GM23338 (cell line): Measurements from ENCODE around the gene SCN3A. TPM values are rescaled to one million over a fixed set of nuclear protein-coding genes. Genes with fewer than 3 reads are reported as not detected.

ENCODE experiments used
- ATAC-seq: fragments of 200-7000 bp; cut with Tn5 transposase; 3 replicates; pipeline ENCODE4 v1.9.1; 2020
- DNase-seq: peaks from one replicate; pipeline ENCODE4 v3.0.0-alpha.2; 2015; ENCODE audit warnings: low spot score
- H2AFZ ChIP-seq: fragments of 200-600 bp; sonication (generic); 2 replicates; pipeline ENCODE4 v1.8.0; 2016; ENCODE audit warnings: antibody characterized with exemption, mild to moderate bottlenecking, moderate library complexity
- H3F3A ChIP-seq: fragments of 200-600 bp; sonication (generic); replicated peaks from 2 replicates; pipeline ENCODE4 v1.8.0; 2017; ENCODE audit warnings: antibody characterized with exemption, mixed run types, low read depth
- H3K27ac ChIP-seq: fragments of 200-600 bp; sonication (generic); 2 replicates; pipeline ENCODE4 v1.6.1; 2016; ENCODE audit warnings: low read depth
- H3K27me3 ChIP-seq: fragments of 200-600 bp; sonication (generic); 2 replicates; pipeline ENCODE4 v1.8.0; 2016; ENCODE audit warnings: mild to moderate bottlenecking, mixed run types, moderate library complexity; ENCODE audit not compliant: insufficient read depth
- H3K36me3 ChIP-seq: fragments of 200-600 bp; sonication (generic); 2 replicates; pipeline ENCODE4 v1.8.0; 2016; ENCODE audit warnings: mild to moderate bottlenecking; ENCODE audit not compliant: insufficient read depth
- H3K4me1 ChIP-seq: fragments of 200-600 bp; sonication (generic); 2 replicates; pipeline ENCODE4 v1.8.0; 2016; ENCODE audit warnings: mild to moderate bottlenecking, moderate library complexity; ENCODE audit not compliant: insufficient read depth
- H3K4me2 ChIP-seq: fragments of 200-600 bp; sonication (generic); 2 replicates; pipeline ENCODE4 v1.7.1; 2017; ENCODE audit warnings: mixed run types
- H3K4me3 ChIP-seq: fragments of 200-600 bp; sonication (generic); 2 replicates; pipeline ENCODE4 v1.6.1; 2016; ENCODE audit warnings: mixed run types
- H3K79me2 ChIP-seq: fragments of 200-600 bp; sonication (generic); replicated peaks from 2 replicates; pipeline ENCODE4 v1.8.0; 2017; ENCODE audit warnings: mild to moderate bottlenecking; ENCODE audit not compliant: insufficient read depth
- H3K9me2 ChIP-seq: fragments of 200-600 bp; sonication (generic); 2 replicates; pipeline ENCODE4 v1.8.0; 2017; ENCODE audit not compliant: insufficient read depth
- H4K20me1 ChIP-seq: fragments of 200-600 bp; sonication (generic); replicated peaks from 2 replicates; pipeline ENCODE4 v1.8.0; 2017; ENCODE audit warnings: mild to moderate bottlenecking; ENCODE audit not compliant: insufficient read depth
- H3K27ac Mint-ChIP-seq: 2 replicates; pipeline ENCODE4 v1.8.0; 2020; ENCODE audit warnings: inconsistent platforms, mild to moderate bottlenecking, moderate library complexity, mixed read lengths
- H3K27me3 Mint-ChIP-seq: 3 replicates; pipeline ENCODE4 v1.8.0; 2022; ENCODE audit warnings: low read depth, mild to moderate bottlenecking, moderate library complexity, mixed read lengths, inconsistent platforms; ENCODE audit not compliant: insufficient read depth, poor library complexity
- H3K36me3 Mint-ChIP-seq: 3 replicates; pipeline ENCODE4 v1.8.0; 2021; ENCODE audit warnings: low read depth, mild to moderate bottlenecking, inconsistent platforms, moderate library complexity, mixed read lengths
- H3K4me1 Mint-ChIP-seq: 3 replicates; pipeline ENCODE4 v1.8.0; 2020; ENCODE audit warnings: mild to moderate bottlenecking, inconsistent platforms, mixed read lengths
- H3K4me3 Mint-ChIP-seq: 3 replicates; pipeline ENCODE4 v1.8.0; 2021; ENCODE audit warnings: moderate library complexity, mild to moderate bottlenecking, inconsistent platforms, mixed read lengths
- H3K9me3 Mint-ChIP-seq: 3 replicates; pipeline ENCODE4 v1.8.0; 2020; ENCODE audit warnings: moderate library complexity, mild to moderate bottlenecking, inconsistent platforms, mixed read lengths
- EZH2phosphoT487 ChIP-seq: fragments of 200-600 bp; sonication (generic); IDR thresholded peaks from one replicate; pipeline ENCODE4 v1.8.1; 2018; ENCODE audit warnings: antibody characterized with exemption; ENCODE audit not compliant: unreplicated experiment
- JUNB ChIP-seq: IDR thresholded peaks from one replicate; pipeline ENCODE4 v1.6.1; 2016; ENCODE audit warnings: antibody characterized with exemption; ENCODE audit not compliant: unreplicated experiment
- POLR2AphosphoS5 ChIP-seq: IDR thresholded peaks from 2 replicates; pipeline ENCODE4 v1.6.1; 2016; ENCODE audit warnings: antibody characterized with exemption, low read depth
- STAT1 ChIP-seq: IDR thresholded peaks from one replicate; pipeline ENCODE4 v1.6.1; 2016; ENCODE audit warnings: antibody characterized with exemption; ENCODE audit not compliant: unreplicated experiment
- polyA plus RNA-seq: library from polyadenylated mRNA; unstranded; fragments of >200 nt; fragmentation: Nextera tagmentation; extraction: Ambion mirVana; gene quantifications from 2 replicates; pipeline ENCODE4 v1.2.1, GENCODE V29; 2016
- total RNA-seq: library from RNA; depleted of rRNA; stranded (reverse); fragments of >200 nt; shearing (Covaris generic); gene quantifications from 2 replicates; pipeline ENCODE4 v1.2.3, GENCODE V29; 2014
- TF ChIP-seq, protein P1 (sequence below): IDR thresholded peaks from one replicate; pipeline ENCODE4 v1.6.1; 2018; ENCODE audit warnings: antibody characterized with exemption; ENCODE audit not compliant: unreplicated experiment
- TF ChIP-seq, protein P2 (sequence below): fragments of 250-450 bp; sonication (Bioruptor Pico); IDR thresholded peaks from 2 replicates; pipeline ENCODE4 v1.5.0; 2020; ENCODE audit warnings: mild to moderate bottlenecking, moderate library complexity
- TF ChIP-seq, protein P3 (sequence below), 2 experiments: fragments of 200-600 bp in 1 of 2; sonication (generic) in 1 of 2; conservative IDR thresholded peaks; 2 replicates each; pipeline versions ENCODE4 v1.5.1 to v1.6.1; 2016 to 2017; ENCODE audit warnings: antibody characterized with exemption in 2 of 2, low read depth in 2 of 2, mild to moderate bottlenecking in 2 of 2, moderate library complexity in 1 of 2

The SCN3A gene
- total and polyA plus RNA-seq, 2 experiments from 2014 or later: 0.66 TPM; not detected in 1

DNA sequence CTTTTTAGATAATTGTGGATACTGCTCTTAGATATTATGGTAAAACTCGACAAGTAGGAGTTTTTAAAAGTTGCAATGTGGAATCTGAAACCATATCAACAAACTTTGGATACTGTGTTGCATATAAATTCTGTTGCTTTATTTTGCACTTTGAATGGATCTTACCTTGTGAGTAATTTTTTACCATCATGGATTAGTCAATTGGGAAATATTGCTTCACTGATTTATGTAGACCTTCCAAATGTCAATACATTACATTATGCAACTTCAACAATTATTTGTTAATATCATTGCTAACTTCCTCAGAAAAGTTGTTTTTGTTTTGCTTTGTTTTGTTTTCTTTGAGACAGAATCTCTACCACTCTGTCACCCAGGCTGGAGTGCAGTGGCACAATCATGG lies 146.5 kb downstream of the SCN3A start (continued):
- TF ChIP-seq, protein P1, sequence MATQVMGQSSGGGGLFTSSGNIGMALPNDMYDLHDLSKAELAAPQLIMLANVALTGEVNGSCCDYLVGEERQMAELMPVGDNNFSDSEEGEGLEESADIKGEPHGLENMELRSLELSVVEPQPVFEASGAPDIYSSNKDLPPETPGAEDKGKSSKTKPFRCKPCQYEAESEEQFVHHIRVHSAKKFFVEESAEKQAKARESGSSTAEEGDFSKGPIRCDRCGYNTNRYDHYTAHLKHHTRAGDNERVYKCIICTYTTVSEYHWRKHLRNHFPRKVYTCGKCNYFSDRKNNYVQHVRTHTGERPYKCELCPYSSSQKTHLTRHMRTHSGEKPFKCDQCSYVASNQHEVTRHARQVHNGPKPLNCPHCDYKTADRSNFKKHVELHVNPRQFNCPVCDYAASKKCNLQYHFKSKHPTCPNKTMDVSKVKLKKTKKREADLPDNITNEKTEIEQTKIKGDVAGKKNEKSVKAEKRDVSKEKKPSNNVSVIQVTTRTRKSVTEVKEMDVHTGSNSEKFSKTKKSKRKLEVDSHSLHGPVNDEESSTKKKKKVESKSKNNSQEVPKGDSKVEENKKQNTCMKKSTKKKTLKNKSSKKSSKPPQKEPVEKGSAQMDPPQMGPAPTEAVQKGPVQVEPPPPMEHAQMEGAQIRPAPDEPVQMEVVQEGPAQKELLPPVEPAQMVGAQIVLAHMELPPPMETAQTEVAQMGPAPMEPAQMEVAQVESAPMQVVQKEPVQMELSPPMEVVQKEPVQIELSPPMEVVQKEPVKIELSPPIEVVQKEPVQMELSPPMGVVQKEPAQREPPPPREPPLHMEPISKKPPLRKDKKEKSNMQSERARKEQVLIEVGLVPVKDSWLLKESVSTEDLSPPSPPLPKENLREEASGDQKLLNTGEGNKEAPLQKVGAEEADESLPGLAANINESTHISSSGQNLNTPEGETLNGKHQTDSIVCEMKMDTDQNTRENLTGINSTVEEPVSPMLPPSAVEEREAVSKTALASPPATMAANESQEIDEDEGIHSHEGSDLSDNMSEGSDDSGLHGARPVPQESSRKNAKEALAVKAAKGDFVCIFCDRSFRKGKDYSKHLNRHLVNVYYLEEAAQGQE: no peak

DNA sequence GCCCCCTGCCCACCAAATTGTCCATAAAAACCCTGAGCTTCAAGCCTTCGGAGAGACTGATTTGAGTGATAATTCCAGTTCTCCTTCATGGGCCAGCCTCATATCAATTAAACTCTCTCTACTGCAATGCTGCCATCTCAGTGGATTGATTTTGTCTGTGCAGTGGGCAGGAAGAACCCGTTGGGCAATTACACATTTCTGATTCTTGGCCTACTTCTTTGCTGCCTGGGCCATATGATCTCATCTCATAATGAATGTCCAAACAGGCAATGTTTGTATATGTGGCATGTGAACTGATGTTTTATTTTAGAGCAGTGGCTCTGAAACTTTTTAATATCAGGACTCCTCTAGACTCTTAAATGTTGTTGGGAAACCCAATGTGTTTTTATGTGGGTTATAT lies 147.3 kb downstream of the SCN3A start:
- no peak overlapping the region for H3K27ac Mint-ChIP-seq
- no peaks in the 10 kb centered on the region; the same call in 1 of the 3 replicates for H3K4me1 Mint-ChIP-seq
- H3K4me3 ChIP-seq: no peak overlapping the region
- TF ChIP-seq POLR2AphosphoS5 (no peak), STAT1 (no peak)
- H3K9me2 ChIP-seq: no peaks in the 10 kb centered on the region
- H3K4me2 ChIP-seq: no peak overlapping the region
- H3K36me3 ChIP-seq: no peaks in the 10 kb centered on the region
- H3K4me3 Mint-ChIP-seq: no peak overlapping the region
- H3K36me3 Mint-ChIP-seq: no peaks in the 10 kb centered on the region
- peaks cover 3% of the 10 kb centered on the region for H3K27me3 Mint-ChIP-seq
- H3K4me1 ChIP-seq: no peaks in the 10 kb centered on the region
- no peaks in the 10 kb centered on the region for H3K27me3 ChIP-seq
- no peak overlapping the region for H2AFZ ChIP-seq
- H3K9me3 Mint-ChIP-seq: no peaks in the 10 kb centered on the region
- no peaks in the 10 kb centered on the region for H3F3A ChIP-seq
- H4K20me1 ChIP-seq: no peaks in the 10 kb centered on the region
- no peak for ATAC-seq
- DNase-seq: no peak
- H3K27ac ChIP-seq: no peak overlapping the region
- H3K79me2 ChIP-seq: no peaks in the 10 kb centered on the region

DNA sequence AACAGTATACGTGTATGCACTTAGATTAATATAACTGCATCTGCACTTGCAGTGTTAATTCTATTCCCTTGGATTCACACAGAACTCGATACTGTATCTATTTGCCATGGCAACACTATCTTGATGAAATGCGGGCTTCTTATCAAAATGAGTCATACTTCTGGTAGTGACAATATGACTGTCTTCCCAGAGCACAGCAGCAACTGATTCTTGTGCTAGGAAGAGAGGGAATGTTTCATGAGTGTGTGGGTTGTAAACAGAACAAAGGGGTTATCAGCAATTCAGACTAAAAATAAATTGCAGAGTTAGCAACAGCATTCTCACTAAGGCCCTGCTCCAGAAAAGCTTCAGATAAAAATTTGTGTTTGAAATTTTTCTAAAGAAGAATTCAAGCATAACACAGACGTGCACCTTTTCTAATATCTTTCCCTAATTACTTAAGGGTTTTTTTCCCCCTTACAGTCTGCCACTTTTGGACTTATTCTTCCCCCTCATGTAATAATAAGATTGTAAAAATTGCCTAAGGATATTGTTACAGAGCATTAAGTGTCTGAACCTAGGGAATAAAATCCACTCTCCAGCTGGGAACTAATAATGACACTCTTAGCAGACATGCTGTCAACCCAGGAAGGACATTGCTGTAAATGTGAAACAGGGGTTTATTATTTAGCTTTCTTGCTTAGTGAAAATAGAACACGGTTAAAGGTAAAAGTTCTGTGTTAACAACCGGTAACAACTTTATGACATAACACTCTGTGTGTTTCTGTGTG lies 148.6 kb downstream of the SCN3A start:
- no peak overlapping the region for H3K4me3 Mint-ChIP-seq
- H2AFZ ChIP-seq: no peak overlapping the region
- no peak overlapping the region for H3K4me3 ChIP-seq
- TF ChIP-seq, protein P2, sequence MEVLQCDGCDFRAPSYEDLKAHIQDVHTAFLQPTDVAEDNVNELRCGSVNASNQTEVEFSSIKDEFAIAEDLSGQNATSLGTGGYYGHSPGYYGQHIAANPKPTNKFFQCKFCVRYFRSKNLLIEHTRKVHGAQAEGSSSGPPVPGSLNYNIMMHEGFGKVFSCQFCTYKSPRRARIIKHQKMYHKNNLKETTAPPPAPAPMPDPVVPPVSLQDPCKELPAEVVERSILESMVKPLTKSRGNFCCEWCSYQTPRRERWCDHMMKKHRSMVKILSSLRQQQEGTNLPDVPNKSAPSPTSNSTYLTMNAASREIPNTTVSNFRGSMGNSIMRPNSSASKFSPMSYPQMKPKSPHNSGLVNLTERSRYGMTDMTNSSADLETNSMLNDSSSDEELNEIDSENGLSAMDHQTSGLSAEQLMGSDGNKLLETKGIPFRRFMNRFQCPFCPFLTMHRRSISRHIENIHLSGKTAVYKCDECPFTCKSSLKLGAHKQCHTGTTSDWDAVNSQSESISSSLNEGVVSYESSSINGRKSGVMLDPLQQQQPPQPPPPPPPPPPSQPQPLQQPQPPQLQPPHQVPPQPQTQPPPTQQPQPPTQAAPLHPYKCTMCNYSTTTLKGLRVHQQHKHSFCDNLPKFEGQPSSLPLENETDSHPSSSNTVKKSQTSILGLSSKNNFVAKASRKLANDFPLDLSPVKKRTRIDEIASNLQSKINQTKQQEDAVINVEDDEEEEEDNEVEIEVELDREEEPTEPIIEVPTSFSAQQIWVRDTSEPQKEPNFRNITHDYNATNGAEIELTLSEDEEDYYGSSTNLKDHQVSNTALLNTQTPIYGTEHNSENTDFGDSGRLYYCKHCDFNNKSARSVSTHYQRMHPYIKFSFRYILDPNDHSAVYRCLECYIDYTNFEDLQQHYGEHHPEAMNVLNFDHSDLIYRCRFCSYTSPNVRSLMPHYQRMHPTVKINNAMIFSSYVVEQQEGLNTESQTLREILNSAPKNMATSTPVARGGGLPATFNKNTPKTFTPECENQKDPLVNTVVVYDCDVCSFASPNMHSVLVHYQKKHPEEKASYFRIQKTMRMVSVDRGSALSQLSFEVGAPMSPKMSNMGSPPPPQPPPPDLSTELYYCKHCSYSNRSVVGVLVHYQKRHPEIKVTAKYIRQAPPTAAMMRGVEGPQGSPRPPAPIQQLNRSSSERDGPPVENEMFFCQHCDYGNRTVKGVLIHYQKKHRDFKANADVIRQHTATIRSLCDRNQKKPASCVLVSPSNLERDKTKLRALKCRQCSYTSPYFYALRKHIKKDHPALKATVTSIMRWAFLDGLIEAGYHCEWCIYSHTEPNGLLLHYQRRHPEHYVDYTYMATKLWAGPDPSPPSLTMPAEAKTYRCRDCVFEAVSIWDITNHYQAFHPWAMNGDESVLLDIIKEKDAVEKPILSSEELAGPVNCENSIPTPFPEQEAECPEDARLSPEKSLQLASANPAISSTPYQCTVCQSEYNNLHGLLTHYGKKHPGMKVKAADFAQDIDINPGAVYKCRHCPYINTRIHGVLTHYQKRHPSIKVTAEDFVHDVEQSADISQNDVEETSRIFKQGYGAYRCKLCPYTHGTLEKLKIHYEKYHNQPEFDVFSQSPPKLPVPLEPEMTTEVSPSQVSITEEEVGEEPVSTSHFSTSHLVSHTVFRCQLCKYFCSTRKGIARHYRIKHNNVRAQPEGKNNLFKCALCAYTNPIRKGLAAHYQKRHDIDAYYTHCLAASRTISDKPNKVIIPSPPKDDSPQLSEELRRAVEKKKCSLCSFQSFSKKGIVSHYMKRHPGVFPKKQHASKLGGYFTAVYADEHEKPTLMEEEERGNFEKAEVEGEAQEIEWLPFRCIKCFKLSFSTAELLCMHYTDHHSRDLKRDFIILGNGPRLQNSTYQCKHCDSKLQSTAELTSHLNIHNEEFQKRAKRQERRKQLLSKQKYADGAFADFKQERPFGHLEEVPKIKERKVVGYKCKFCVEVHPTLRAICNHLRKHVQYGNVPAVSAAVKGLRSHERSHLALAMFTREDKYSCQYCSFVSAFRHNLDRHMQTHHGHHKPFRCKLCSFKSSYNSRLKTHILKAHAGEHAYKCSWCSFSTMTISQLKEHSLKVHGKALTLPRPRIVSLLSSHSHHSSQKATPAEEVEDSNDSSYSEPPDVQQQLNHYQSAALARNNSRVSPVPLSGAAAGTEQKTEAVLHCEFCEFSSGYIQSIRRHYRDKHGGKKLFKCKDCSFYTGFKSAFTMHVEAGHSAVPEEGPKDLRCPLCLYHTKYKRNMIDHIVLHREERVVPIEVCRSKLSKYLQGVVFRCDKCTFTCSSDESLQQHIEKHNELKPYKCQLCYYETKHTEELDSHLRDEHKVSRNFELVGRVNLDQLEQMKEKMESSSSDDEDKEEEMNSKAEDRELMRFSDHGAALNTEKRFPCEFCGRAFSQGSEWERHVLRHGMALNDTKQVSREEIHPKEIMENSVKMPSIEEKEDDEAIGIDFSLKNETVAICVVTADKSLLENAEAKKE (CRISPR knock-in tag): no peak
- TF ChIP-seq, protein P3, sequence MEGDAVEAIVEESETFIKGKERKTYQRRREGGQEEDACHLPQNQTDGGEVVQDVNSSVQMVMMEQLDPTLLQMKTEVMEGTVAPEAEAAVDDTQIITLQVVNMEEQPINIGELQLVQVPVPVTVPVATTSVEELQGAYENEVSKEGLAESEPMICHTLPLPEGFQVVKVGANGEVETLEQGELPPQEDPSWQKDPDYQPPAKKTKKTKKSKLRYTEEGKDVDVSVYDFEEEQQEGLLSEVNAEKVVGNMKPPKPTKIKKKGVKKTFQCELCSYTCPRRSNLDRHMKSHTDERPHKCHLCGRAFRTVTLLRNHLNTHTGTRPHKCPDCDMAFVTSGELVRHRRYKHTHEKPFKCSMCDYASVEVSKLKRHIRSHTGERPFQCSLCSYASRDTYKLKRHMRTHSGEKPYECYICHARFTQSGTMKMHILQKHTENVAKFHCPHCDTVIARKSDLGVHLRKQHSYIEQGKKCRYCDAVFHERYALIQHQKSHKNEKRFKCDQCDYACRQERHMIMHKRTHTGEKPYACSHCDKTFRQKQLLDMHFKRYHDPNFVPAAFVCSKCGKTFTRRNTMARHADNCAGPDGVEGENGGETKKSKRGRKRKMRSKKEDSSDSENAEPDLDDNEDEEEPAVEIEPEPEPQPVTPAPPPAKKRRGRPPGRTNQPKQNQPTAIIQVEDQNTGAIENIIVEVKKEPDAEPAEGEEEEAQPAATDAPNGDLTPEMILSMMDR (conservative IDR thresholded peaks at IDR 0.05; ENCODE audit: low read depth in 2 of 2): no peak
- no peak for TF ChIP-seq JUNB
- no peak for TF ChIP-seq EZH2phosphoT487

More for the DNA sequence above, 148.6 kb downstream of the SCN3A start:
- H3K27ac ChIP-seq: no peak overlapping the region
- no peaks in the 10 kb centered on the region for H4K20me1 ChIP-seq
- Mint-ChIP-seq H3K4me1 (no peaks in the 10 kb centered on the region; the same call in 1 of the 3 replicates), H3K36me3 (no peaks in the 10 kb centered on the region), H3K27me3 (peaks cover 3% of the 10 kb centered on the region), H3K27ac (peak overlapping the region; percentile 64; the same call in 1 of the 2 replicates), H3K9me3 (no peaks in the 10 kb centered on the region)
- DNase-seq (no peak), ATAC-seq (no peak)
- H3K79me2 ChIP-seq: no peaks in the 10 kb centered on the region
- no peaks in the 10 kb centered on the region for H3K4me1 ChIP-seq
- no peaks in the 10 kb centered on the region for H3K27me3 ChIP-seq
- no peak overlapping the region for H3K4me2 ChIP-seq
- no peaks in the 10 kb centered on the region for H3K9me2 ChIP-seq
- no peaks in the 10 kb centered on the region for H3F3A ChIP-seq
- H3K36me3 ChIP-seq: no peaks in the 10 kb centered on the region
